Heart left ventricle (tissue), 13 donors: Measurements from ENCODE around the gene ST7.

ENCODE experiments used
- CTCF ChIP-seq, 12 donors: fragments of 200-600 bp; sonication (generic) in 4 of 12; IDR thresholded peaks; one replicate each; pipeline versions ENCODE4 v1.5.0 to v1.8.0; 2018 to 2022; ENCODE audit warnings: antibody characterized with exemption in 12 of 12, mild to moderate bottlenecking in 5 of 12
- POLR2A ChIP-seq, 2 donors: fragments of 450-650 bp; IDR thresholded peaks; one replicate each; pipeline ENCODE4 v1.6.1; 2017; ENCODE audit warnings: antibody characterized with exemption in 2 of 2, mild to moderate bottlenecking in 2 of 2, moderate library complexity in 2 of 2
- donor health status: ischemic (EF 13 %, LVEDD 7.1; RV severe dilation, severe dysfunction).
- donor health status: DM: no; HTN: yes; CAD: no.
- donor health status: DM: no; HTN: no; CAD: no.
- donor health status: ischemic (EF 25% LVEDD 6.9; RV normal size, moderate dysfunction).
- donor health status: ischemic (EF 25% LVEDD 5.7; RV mildly dilated, moderate dysfunction).
- donor health status: ischemic (EF 35%, LVEDD 5.7; RV mildly dilated, moderate dysfunction).
- donor health status: nonischemic (EF 11% LVEDD 7.7; RV severe dilation, severe dysfunction).
- donor health status: DM: yes; HTN: yes; CAD: no.
- donor health status: PGD.
- donor health status: ischemic (EF 29% LVEDD 5.4; RV normal size, mild dysfunction).
- donor health status: nonischemic (EF 23%, LVEDD 6.1; RV moderate dilation, normal function).

DNA sequence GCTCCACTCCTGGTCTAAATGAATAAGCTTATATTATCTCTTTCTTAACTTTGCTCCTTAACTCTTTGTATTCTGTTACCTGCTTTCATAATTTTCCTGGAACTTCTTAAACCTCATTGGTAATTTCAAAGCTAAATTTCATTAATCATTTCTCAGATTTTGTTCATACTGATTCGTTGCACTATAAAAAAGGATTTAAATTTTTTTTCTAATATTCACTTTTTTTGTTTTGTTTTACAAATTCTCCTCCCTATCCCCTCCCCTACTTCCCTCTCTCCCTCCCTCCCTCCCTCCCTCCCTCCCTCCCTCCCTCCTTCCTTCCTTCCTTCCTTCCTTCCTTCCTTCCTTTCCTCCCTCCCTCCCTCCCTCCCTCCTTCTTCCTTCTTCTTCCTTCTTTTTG, 14.7 kb downstream of the ST7 start:
- no peak for TF ChIP-seq CTCF (IDR thresholded peaks at IDR 0.05)
- TF ChIP-seq POLR2A (IDR thresholded peaks at IDR 0.05), result no peak
